Activated CD4-positive, CD25-positive, alpha-beta regulatory T cell treated with anti-CD3 and anti-CD28 coated beads, Interleukin-2, amount 50 U/mL, for 72 hours (primary cell): Measurements from ENCODE around the gene NPSR1.
"Not testable (repeated sequence)": the region's sequence is repeated elsewhere in the genome, so short reads cannot be mapped to it uniquely, and the experiment has no call there.

Experiments used
- DNase-seq: peaks from one replicate; pipeline ENCODE4 v3.0.0; 2021

The NPSR1 gene

GRCh38 chr7:34759477-34760125 lies 101.6 kb downstream of the NPSR1 start:
- no peak for DNase-seq

GRCh38 chr7:34760271-34760670 lies 102.3 kb downstream of the NPSR1 start:
- no peak for DNase-seq

GRCh38 chr7:34761206-34761605 lies 103.2 kb downstream of the NPSR1 start:
- no peak for DNase-seq

- DNase-seq: no peak
Observed at GRCh38 chr7:34761627-34762026, 103.6 kb downstream of the NPSR1 start.

- no peak for DNase-seq
Observed at GRCh38 chr7:34762764-34763163, 104.7 kb downstream of the NPSR1 start.

GRCh38 chr7:34772296-34772938 lies 114.4 kb downstream of the NPSR1 start:
- no peak for DNase-seq

GRCh38 chr7:34776748-34777358 lies 118.8 kb downstream of the NPSR1 start:
- DNase-seq: no peak

GRCh38 chr7:34780546-34780945 lies 122.5 kb downstream of the NPSR1 start:
- DNase-seq: no peak

GRCh38 chr7:34787586-34787985 lies 129.6 kb downstream of the NPSR1 start:
- DNase-seq: no peak

GRCh38 chr7:34806831-34807230 lies 148.8 kb downstream of the NPSR1 start:
- DNase-seq: no peak

- no peak for DNase-seq
Observed at GRCh38 chr7:34807548-34808340, 149.7 kb downstream of the NPSR1 start.

- DNase-seq: not testable (repeated sequence)
Observed at GRCh38 chr7:34814203-34814842, 156.3 kb downstream of the NPSR1 start.

- no peak for DNase-seq
Observed at GRCh38 chr7:34821932-34822558, 164.0 kb downstream of the NPSR1 start.

GRCh38 chr7:34823650-34824258 lies 165.7 kb downstream of the NPSR1 start:
- no peak for DNase-seq

GRCh38 chr7:34825221-34825620 lies 167.2 kb downstream of the NPSR1 start:
- no peak for DNase-seq

- no peak for DNase-seq
Observed at GRCh38 chr7:34830390-34830789, 172.4 kb downstream of the NPSR1 start.

- no peak for DNase-seq
Observed at GRCh38 chr7:34831436-34831835, 173.4 kb downstream of the NPSR1 start.

GRCh38 chr7:34832020-34832419 lies 174.0 kb downstream of the NPSR1 start:
- DNase-seq: no peak

- DNase-seq: no peak
Observed at GRCh38 chr7:34835901-34836600, 178.0 kb downstream of the NPSR1 start.

- no peak for DNase-seq
Observed at GRCh38 chr7:34837316-34837715, 179.3 kb downstream of the NPSR1 start.

GRCh38 chr7:34837801-34838201 lies 179.8 kb downstream of the NPSR1 start:
- no peak for DNase-seq
